Tibial nerve (tissue), 4 donors: ENCODE results near the gene RYR3.

Experiments
- CTCF ChIP-seq, 5 experiments: fragments of 200-600 bp in 3 of 5; fragments of 450-650 bp in 2 of 5; sonication (generic) in 3 of 5; IDR thresholded peaks; one replicate each; pipeline ENCODE4 v1.5.1; 2016 to 2019; ENCODE audit warnings: antibody characterized with exemption in 5 of 5, mild to moderate bottlenecking in 3 of 5, moderate library complexity in 2 of 5
- EP300 ChIP-seq, 2 donors: sonication (generic); formaldehyde crosslinking; IDR thresholded peaks; one replicate each; pipeline ENCODE4 v1.6.1; 2017; ENCODE audit warnings: antibody characterized with exemption in 2 of 2, mild to moderate bottlenecking in 1 of 2
- POLR2A ChIP-seq, 2 donors: fragments of 450-650 bp; IDR thresholded peaks; one replicate each; pipeline ENCODE4 v1.6.1; 2017; ENCODE audit warnings: antibody characterized with exemption in 2 of 2, mild to moderate bottlenecking in 2 of 2, moderate library complexity in 2 of 2

- TF ChIP-seq CTCF (IDR thresholded peaks at IDR 0.05) (no peak), EP300 (IDR thresholded peaks at IDR 0.05) (no peak), POLR2A (IDR thresholded peaks at IDR 0.05) (no peak)
These were observed 536.1 kb downstream of the RYR3 start for GRCh38 chr15:33846862-33847261.
